ENCODE measurements around the gene AP1M1. TPM values are rescaled to one million over a fixed set of nuclear protein-coding genes. Genes with fewer than 3 reads are reported as not detected.
A peak's percentile ranks its signal among the peaks of the same experiment; 100 is the strongest.

Gene AP1M1
- total RNA-seq, 1 donor from 2014 or later = 23.4 TPM

GRCh38 chr19:16188521-16188920, 9.2 kb upstream of the AP1M1 start:
- Histone ChIP-seq H3K36me3 (ENCODE audit: control insufficient read depth, insufficient read depth, low read length) (peaks cover 22% of the 10 kb centered on the region), H3K27me3 (ENCODE audit: control insufficient read depth, insufficient read depth, low read length) (no peaks in the 10 kb centered on the region), H3K4me3 (ENCODE audit: low read depth, low read length) (no peak overlapping the region)
- DNase-seq (ENCODE audit: low read depth) (no peak), FAIRE-seq (no peak)
- TF ChIP-seq, protein P1, sequence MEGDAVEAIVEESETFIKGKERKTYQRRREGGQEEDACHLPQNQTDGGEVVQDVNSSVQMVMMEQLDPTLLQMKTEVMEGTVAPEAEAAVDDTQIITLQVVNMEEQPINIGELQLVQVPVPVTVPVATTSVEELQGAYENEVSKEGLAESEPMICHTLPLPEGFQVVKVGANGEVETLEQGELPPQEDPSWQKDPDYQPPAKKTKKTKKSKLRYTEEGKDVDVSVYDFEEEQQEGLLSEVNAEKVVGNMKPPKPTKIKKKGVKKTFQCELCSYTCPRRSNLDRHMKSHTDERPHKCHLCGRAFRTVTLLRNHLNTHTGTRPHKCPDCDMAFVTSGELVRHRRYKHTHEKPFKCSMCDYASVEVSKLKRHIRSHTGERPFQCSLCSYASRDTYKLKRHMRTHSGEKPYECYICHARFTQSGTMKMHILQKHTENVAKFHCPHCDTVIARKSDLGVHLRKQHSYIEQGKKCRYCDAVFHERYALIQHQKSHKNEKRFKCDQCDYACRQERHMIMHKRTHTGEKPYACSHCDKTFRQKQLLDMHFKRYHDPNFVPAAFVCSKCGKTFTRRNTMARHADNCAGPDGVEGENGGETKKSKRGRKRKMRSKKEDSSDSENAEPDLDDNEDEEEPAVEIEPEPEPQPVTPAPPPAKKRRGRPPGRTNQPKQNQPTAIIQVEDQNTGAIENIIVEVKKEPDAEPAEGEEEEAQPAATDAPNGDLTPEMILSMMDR (IDR thresholded peaks at IDR 0.05; ENCODE audit: insufficient read depth, low read length, severe bottlenecking) = no peak

DNA sequence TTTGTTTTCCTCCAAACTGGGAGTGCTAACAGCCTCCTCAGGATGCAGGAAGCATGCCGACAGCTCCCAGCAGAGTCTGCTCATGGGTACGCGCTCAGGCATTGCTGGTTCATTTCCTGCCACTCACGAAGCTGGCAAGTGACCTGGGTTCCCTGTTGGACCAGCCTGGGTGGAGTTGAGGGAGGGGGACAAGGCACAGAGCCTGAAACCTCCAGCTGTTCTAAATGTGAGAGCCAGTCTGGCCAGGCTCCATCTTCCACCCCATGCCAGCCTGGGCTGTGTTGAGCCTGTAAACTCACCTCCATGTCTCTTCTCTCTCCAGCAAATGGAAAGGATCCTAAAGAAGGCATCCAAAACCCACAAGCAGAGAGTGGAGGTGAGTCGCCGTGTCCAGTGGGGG, 7.5 kb upstream of the AP1M1 start:
- no peak for DNase-seq (ENCODE audit: low read depth)
- no peak for FAIRE-seq
- H3K27me3 ChIP-seq (ENCODE audit: control insufficient read depth, insufficient read depth, low read length) = no peaks in the 10 kb centered on the region
- peaks cover 22% of the 10 kb centered on the region for H3K36me3 ChIP-seq (ENCODE audit: control insufficient read depth, insufficient read depth, low read length)
- TF ChIP-seq, protein P1 (IDR thresholded peaks at IDR 0.05; ENCODE audit: insufficient read depth, low read length, severe bottlenecking) = no peak
- no peak overlapping the region for H3K4me3 ChIP-seq (ENCODE audit: low read depth, low read length)

DNA sequence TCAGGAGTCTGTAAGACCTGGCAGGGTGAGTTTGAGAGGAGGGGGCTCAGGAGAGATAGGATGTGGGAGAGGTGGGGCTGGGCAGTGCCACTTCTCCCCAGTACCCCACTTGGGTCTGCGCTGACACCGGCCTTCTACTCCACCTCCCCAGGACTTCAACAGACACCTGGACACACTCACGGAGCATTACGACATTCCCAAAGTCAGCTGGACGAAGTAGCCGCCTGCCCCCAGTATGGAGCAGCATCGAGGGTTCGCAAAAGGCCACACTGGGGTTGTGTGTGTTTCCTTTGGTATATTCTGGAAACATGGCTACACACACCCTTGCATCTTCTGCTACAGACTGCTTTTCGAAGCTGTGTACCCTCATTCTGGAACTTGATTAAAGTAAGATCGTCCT, 7.0 kb upstream of the AP1M1 start:
- FAIRE-seq (no peak), DNase-seq (ENCODE audit: low read depth) (no peak)
- Histone ChIP-seq H3K27me3 (ENCODE audit: control insufficient read depth, insufficient read depth, low read length) (no peaks in the 10 kb centered on the region), H3K4me3 (ENCODE audit: low read depth, low read length) (no peak overlapping the region), H3K36me3 (ENCODE audit: control insufficient read depth, insufficient read depth, low read length) (peaks cover 22% of the 10 kb centered on the region)
- TF ChIP-seq, protein P1 (IDR thresholded peaks at IDR 0.05; ENCODE audit: insufficient read depth, low read length, severe bottlenecking) = no peak

DNA sequence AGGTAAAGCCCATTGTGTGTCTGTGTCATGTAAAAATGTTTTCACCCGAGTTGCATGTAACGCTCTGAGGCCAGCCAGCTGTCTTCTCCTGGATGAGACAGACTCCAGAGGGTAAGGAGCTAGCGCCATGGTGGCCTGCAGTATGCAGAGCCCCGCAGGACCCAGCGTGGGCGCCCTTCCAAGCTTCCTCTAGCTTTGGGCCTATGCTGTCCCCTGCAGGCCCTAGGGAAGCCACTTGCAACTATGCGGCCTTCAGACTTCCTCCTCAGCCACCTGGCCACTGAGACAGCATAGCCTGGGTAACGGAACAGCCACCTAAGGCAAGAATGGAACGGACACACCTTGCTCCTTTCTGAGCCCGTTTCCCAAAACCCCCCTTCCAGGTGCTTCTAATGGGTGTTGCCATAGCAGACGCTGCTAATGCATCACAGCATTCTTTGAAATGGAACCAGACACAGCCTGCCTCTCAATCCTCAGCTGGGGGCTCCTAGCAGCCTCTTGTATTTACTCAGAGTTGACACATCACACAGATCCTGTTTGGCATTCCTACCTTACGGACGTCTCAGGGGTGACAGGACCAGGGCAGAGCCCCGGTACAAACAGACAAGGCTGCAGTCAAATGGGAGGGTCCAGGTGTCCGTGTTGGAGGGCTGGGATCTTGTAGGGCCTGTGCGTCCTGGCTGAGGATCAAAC, 6.3 kb upstream of the AP1M1 start:
- H3K36me3 ChIP-seq (ENCODE audit: control insufficient read depth, insufficient read depth, low read length) = peaks cover 22% of the 10 kb centered on the region
- no peaks in the 10 kb centered on the region for H3K27me3 ChIP-seq (ENCODE audit: control insufficient read depth, insufficient read depth, low read length)
- DNase-seq (ENCODE audit: low read depth) (no peak), FAIRE-seq (no peak)
- TF ChIP-seq, protein P1 (IDR thresholded peaks at IDR 0.05; ENCODE audit: insufficient read depth, low read length, severe bottlenecking) = no peak
- no peak overlapping the region for H3K4me3 ChIP-seq (ENCODE audit: low read depth, low read length)

DNA sequence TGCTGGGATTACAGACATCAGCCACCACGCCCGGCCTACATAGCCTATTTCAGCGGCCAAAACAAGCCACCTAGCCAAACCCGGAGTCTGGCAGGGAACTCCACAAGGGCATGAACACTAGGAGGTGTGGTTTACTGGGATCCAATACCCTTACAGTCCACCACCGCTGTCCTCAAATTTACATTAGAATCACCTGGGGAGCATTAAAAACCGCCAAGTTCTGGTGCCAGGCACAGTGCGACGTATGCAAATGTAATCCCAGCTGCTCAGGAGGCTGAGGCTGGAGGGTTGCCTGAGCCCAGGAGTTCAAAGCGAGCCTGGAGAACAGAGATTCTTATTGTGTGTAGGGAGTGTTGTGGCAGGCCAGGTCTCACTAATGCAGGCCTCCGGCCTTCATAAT, 4.2 kb upstream of the AP1M1 start:
- peaks cover 19% of the 10 kb centered on the region for H3K36me3 ChIP-seq (ENCODE audit: control insufficient read depth, insufficient read depth, low read length)
- TF ChIP-seq, protein P1 (IDR thresholded peaks at IDR 0.05; ENCODE audit: insufficient read depth, low read length, severe bottlenecking) = no peak
- no peaks in the 10 kb centered on the region for H3K27me3 ChIP-seq (ENCODE audit: control insufficient read depth, insufficient read depth, low read length)
- DNase-seq (ENCODE audit: low read depth) (no peak), FAIRE-seq (no peak)
- H3K4me3 ChIP-seq (ENCODE audit: low read depth, low read length) = no peak overlapping the region

DNA sequence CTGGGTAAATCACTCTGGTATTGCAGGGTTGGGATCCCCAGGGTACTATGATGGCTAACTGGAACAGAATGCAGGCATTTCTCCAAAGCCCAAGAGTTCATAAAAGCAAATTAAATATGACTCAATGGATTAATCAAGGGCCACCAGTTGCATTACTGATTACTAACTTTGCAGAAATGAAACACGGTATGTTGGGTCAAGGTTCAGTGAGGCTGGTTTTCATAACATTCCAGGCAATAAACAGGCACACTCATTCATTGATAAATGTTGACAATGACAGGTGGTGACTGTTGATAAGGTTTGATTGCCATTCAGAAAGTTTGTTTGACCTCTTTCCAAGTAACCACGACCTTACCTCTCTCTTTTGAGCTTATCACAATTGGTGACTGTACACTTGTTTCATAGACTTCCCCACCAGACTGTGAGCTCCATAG, 506 bp upstream of the AP1M1 start:
- TF ChIP-seq, protein P1 (IDR thresholded peaks at IDR 0.05; ENCODE audit: insufficient read depth, low read length, severe bottlenecking) = no peak
- no peaks in the 10 kb centered on the region for H3K27me3 ChIP-seq (ENCODE audit: control insufficient read depth, insufficient read depth, low read length)
- H3K36me3 ChIP-seq (ENCODE audit: control insufficient read depth, insufficient read depth, low read length) = peaks cover 3% of the 10 kb centered on the region
- DNase-seq (ENCODE audit: low read depth) = peak; percentile 61
- FAIRE-seq = no peak
- H3K4me3 ChIP-seq (ENCODE audit: low read depth, low read length) = peak overlapping the region; percentile 99
